Subcutaneous abdominal adipose tissue (tissue), 5 donors: Measurements from ENCODE around the gene TNFRSF19.

Experiments
- H3K27ac ChIP-seq: one replicate; pipeline ENCODE4 v1.7.0; 2013; ENCODE audit warnings: low read depth, mild to moderate bottlenecking, inconsistent platforms, low read length, moderate library complexity
- H3K27me3 ChIP-seq, 5 donors: one replicate each; pipeline ENCODE4 v1.7.0; 2013; ENCODE audit warnings: low read length in 5 of 5, inconsistent platforms in 1 of 5; ENCODE audit not compliant: control insufficient read depth in 5 of 5, insufficient read depth in 4 of 5
- H3K36me3 ChIP-seq, 5 donors: one replicate each; pipeline ENCODE4 v1.7.0; 2013; ENCODE audit warnings: low read length in 5 of 5; ENCODE audit not compliant: control insufficient read depth in 5 of 5, insufficient read depth in 5 of 5
- H3K4me1 ChIP-seq, 5 donors: one replicate each; pipeline ENCODE4 v1.7.0; 2013; ENCODE audit warnings: low read length in 5 of 5, mild to moderate bottlenecking in 3 of 5, moderate library complexity in 1 of 5; ENCODE audit not compliant: control insufficient read depth in 5 of 5, insufficient read depth in 5 of 5
- H3K4me3 ChIP-seq, 5 donors: one replicate each; pipeline ENCODE4 v1.7.0; 2013; ENCODE audit warnings: low read length in 5 of 5, low read depth in 1 of 5
- H3K9ac ChIP-seq, 5 donors: one replicate each; pipeline ENCODE4 v1.7.0; 2013; ENCODE audit warnings: low read length in 5 of 5, mild to moderate bottlenecking in 4 of 5, moderate library complexity in 3 of 5
- H3K9me3 ChIP-seq, 5 donors: one replicate each; pipeline ENCODE4 v1.7.0; 2013; ENCODE audit warnings: low read length in 5 of 5; ENCODE audit not compliant: control insufficient read depth in 5 of 5
- donor health status: healthy.
- donor health status: healthy.
- donor health status: healthy.
- donor health status: healthy.
- donor health status: healthy.

Gene TNFRSF19

GRCh38 chr13:23718996-23719395, 148.8 kb downstream of the TNFRSF19 start:
- no peak overlapping the region for H3K4me3 ChIP-seq
- no peak overlapping the region for H3K9ac ChIP-seq
- H3K36me3 ChIP-seq = no peaks in the 10 kb centered on the region
- H3K9me3 ChIP-seq = no peaks in the 10 kb centered on the region
- no peaks in the 10 kb centered on the region for H3K4me1 ChIP-seq
- no peaks in the 10 kb centered on the region for H3K27me3 ChIP-seq
- H3K27ac ChIP-seq = no peak overlapping the region

GRCh38 chr13:23722726-23723453, 152.7 kb downstream of the TNFRSF19 start:
- no peaks in the 10 kb centered on the region for H3K4me1 ChIP-seq
- no peak overlapping the region for H3K4me3 ChIP-seq
- peaks cover 0 to 4% (median 0%) of the 10 kb centered on the region in 5 donors for H3K36me3 ChIP-seq
- no peaks in the 10 kb centered on the region for H3K9me3 ChIP-seq
- H3K9ac ChIP-seq = no peak overlapping the region
- H3K27me3 ChIP-seq = no peaks in the 10 kb centered on the region
- no peak overlapping the region for H3K27ac ChIP-seq

GRCh38 chr13:23723471-23723870, 153.3 kb downstream of the TNFRSF19 start:
- Histone ChIP-seq H3K27me3 (no peaks in the 10 kb centered on the region), H3K9me3 (no peaks in the 10 kb centered on the region), H3K4me3 (no peak overlapping the region), H3K27ac (no peak overlapping the region), H3K4me1 (no peaks in the 10 kb centered on the region), H3K9ac (no peak overlapping the region), H3K36me3 (peaks cover 0 to 4% (median under 1%) of the 10 kb centered on the region in 5 donors)

GRCh38 chr13:23724196-23724970, 154.2 kb downstream of the TNFRSF19 start:
- Histone ChIP-seq H3K27me3 (no peaks in the 10 kb centered on the region), H3K27ac (no peak overlapping the region)

More at GRCh38 chr13:23724196-23724970, 154.2 kb downstream of the TNFRSF19 start:
- peaks cover under 1 to 11% (median 10%) of the 10 kb centered on the region in 5 donors for H3K36me3 ChIP-seq
- no peaks in the 10 kb centered on the region for H3K9me3 ChIP-seq
- no peak overlapping the region for H3K4me3 ChIP-seq
- no peaks in the 10 kb centered on the region for H3K4me1 ChIP-seq
- no peak overlapping the region for H3K9ac ChIP-seq
